ENCODE measurements around the gene BCAS3. TPM values are rescaled to one million over a fixed set of nuclear protein-coding genes. Genes with fewer than 3 reads are reported as not detected.
A peak's percentile ranks its signal among the peaks of the same experiment; 100 is the strongest.

BCAS3 gene
- total and polyA plus RNA-seq, 4 experiments from 2014 or later: 27.0 to 45.2 (median 41.2) TPM

GRCh38 chr17:61075988-61076387, 398.3 kb downstream of the BCAS3 start:
- H3K4me3 Mint-ChIP-seq: no peak overlapping the region
- Histone ChIP-seq H3K4me3 (ENCODE audit: low read length in 2 of 2) (no peak overlapping the region), H3K27ac (ENCODE audit: low read depth, low read length) (no peak overlapping the region), H3K9me3 (ENCODE audit: control insufficient read depth in 1 of 2, low read length in 2 of 2) (no peaks in the 10 kb centered on the region), H3K4me1 (ENCODE audit: insufficient read depth, low read length) (no peaks in the 10 kb centered on the region), H3K36me3 (ENCODE audit: insufficient read depth, low read length) (no peaks in the 10 kb centered on the region), H3K27me3 (ENCODE audit: insufficient read depth, low read length) (no peaks in the 10 kb centered on the region)
- peaks cover 12 to 21% of the 10 kb centered on the region in 2 donors for H3K36me3 Mint-ChIP-seq
- H3K9me3 Mint-ChIP-seq: no peaks in the 10 kb centered on the region
- CTCF ChIA-PET (ENCODE audit: partially characterized antibody): no interaction called here
- intact Hi-C loops (cut with micrococcal nuclease): no loop called here
- no peaks in the 10 kb centered on the region for H3K27me3 Mint-ChIP-seq
- DNase-seq: no peak
- no peak overlapping the region for H3K27ac Mint-ChIP-seq
- H3K4me1 Mint-ChIP-seq: no peaks in the 10 kb centered on the region
- POLR2A ChIA-PET (ENCODE audit: partially characterized antibody): no interaction called here

GRCh38 chr17:61076621-61077031, 399.0 kb downstream of the BCAS3 start:
- ChIA-PET POLR2A (ENCODE audit: partially characterized antibody) (no interaction called here), CTCF (ENCODE audit: partially characterized antibody) (no interaction called here)
- no peak for DNase-seq
- Histone ChIP-seq H3K4me1 (ENCODE audit: insufficient read depth, low read length) (no peaks in the 10 kb centered on the region), H3K27ac (ENCODE audit: low read depth, low read length) (no peak overlapping the region), H3K4me3 (ENCODE audit: low read length in 2 of 2) (no peak overlapping the region), H3K27me3 (ENCODE audit: insufficient read depth, low read length) (no peaks in the 10 kb centered on the region), H3K36me3 (ENCODE audit: insufficient read depth, low read length) (no peaks in the 10 kb centered on the region), H3K9me3 (ENCODE audit: control insufficient read depth in 1 of 2, low read length in 2 of 2) (no peaks in the 10 kb centered on the region)
- Mint-ChIP-seq H3K27me3 (no peaks in the 10 kb centered on the region), H3K9me3 (no peaks in the 10 kb centered on the region), H3K27ac (no peak overlapping the region), H3K4me1 (no peaks in the 10 kb centered on the region), H3K4me3 (no peak overlapping the region), H3K36me3 (peaks cover 14 to 21% of the 10 kb centered on the region in 2 donors)
- intact Hi-C loops (cut with micrococcal nuclease): no loop called here

DNA sequence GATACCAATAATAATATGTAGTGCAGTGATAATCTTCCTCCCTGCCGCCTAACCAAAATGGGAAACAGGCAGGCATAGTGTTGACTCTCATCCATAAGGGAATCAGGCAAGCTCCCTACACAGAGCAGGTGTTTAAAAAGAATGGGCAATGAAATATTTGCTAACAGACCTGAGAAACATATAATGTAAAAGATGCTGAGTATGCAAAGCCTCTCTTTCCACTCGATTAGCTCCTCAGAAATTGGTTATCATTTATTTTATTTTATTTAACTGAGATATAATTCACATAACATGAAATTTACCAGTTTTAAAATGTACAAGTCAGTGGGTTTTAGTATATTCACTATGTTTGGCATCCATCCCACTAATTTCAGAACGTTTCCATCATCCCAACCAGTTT, 404.3 kb downstream of the BCAS3 start:
- Mint-ChIP-seq H3K9me3 (no peaks in the 10 kb centered on the region), H3K4me3 (no peak overlapping the region), H3K27ac (no peak overlapping the region), H3K27me3 (no peaks in the 10 kb centered on the region), H3K36me3 (peaks cover 24% of the 10 kb centered on the region in 2 donors), H3K4me1 (no peaks in the 10 kb centered on the region)
- Histone ChIP-seq H3K27me3 (ENCODE audit: insufficient read depth, low read length) (no peaks in the 10 kb centered on the region), H3K4me1 (ENCODE audit: insufficient read depth, low read length) (no peaks in the 10 kb centered on the region), H3K27ac (ENCODE audit: low read depth, low read length) (no peak overlapping the region), H3K36me3 (ENCODE audit: insufficient read depth, low read length) (no peaks in the 10 kb centered on the region), H3K9me3 (ENCODE audit: control insufficient read depth in 1 of 2, low read length in 2 of 2) (no peaks in the 10 kb centered on the region), H3K4me3 (ENCODE audit: low read length in 2 of 2) (no peak overlapping the region)
- intact Hi-C loops (cut with micrococcal nuclease): no loop called here
- no peak for DNase-seq
- ChIA-PET CTCF (ENCODE audit: partially characterized antibody) (no interaction called here), POLR2A (ENCODE audit: partially characterized antibody) (no interaction called here)

DNA sequence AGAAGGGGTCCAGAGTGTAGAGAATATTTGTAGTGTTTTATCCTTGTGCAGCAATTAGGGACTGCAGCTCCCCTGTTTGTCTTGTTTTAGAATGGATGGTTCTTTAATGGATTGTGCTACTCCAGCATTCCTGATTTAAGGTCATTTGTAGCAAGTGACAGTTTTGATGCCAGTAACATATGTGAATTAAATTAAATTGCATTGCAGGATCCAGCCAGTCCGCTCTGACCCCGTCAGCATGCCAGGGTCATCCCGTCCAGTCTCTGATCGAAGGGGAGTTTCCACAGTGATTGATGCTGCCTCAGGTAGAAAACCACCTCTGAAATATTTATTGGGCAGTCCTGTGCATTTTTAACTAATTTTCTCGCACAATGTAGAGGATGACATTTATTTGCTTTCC, 406.6 kb downstream of the BCAS3 start:
- no peak for DNase-seq
- ChIA-PET CTCF (ENCODE audit: partially characterized antibody) (interaction anchor here (1.9 kb wide), 1 partner anchor 11 kb away, joined by 7 read pairs; no protein-coding TSS in a partner anchor), POLR2A (ENCODE audit: partially characterized antibody) (no interaction called here)
- intact Hi-C loops (cut with micrococcal nuclease): no loop called here
- no peak overlapping the region for H3K27ac Mint-ChIP-seq
- H3K9me3 Mint-ChIP-seq: peaks cover 0 to 2% (median 0%) of the 10 kb centered on the region in 8 donors
- Histone ChIP-seq H3K4me3 (ENCODE audit: low read length in 2 of 2) (no peak overlapping the region), H3K9me3 (ENCODE audit: control insufficient read depth in 1 of 2, low read length in 2 of 2) (no peaks in the 10 kb centered on the region), H3K36me3 (ENCODE audit: insufficient read depth, low read length) (no peaks in the 10 kb centered on the region), H3K4me1 (ENCODE audit: insufficient read depth, low read length) (no peaks in the 10 kb centered on the region), H3K27ac (ENCODE audit: low read depth, low read length) (no peak overlapping the region), H3K27me3 (ENCODE audit: insufficient read depth, low read length) (no peaks in the 10 kb centered on the region)
- H3K27me3 Mint-ChIP-seq: no peaks in the 10 kb centered on the region
- no peaks in the 10 kb centered on the region for H3K4me1 Mint-ChIP-seq
- peaks cover 17 to 29% of the 10 kb centered on the region in 2 donors for H3K36me3 Mint-ChIP-seq
- H3K4me3 Mint-ChIP-seq: no peak overlapping the region

- H3K4me1 Mint-ChIP-seq: no peaks in the 10 kb centered on the region
- peaks cover 26 to 42% of the 10 kb centered on the region in 2 donors for H3K36me3 Mint-ChIP-seq
- intact Hi-C loops (cut with micrococcal nuclease): no loop called here
- ChIA-PET CTCF (ENCODE audit: partially characterized antibody) (no interaction called here), POLR2A (ENCODE audit: partially characterized antibody) (no interaction called here)
- no peaks in the 10 kb centered on the region for H3K9me3 ChIP-seq (ENCODE audit: control insufficient read depth in 1 of 2, low read length in 2 of 2)
- no peaks in the 10 kb centered on the region for H3K36me3 ChIP-seq (ENCODE audit: insufficient read depth, low read length)
- no peak overlapping the region for H3K4me3 ChIP-seq (ENCODE audit: low read length in 2 of 2)
- no peak overlapping the region for H3K4me3 Mint-ChIP-seq
- no peak for DNase-seq
- H3K4me1 ChIP-seq (ENCODE audit: insufficient read depth, low read length): no peaks in the 10 kb centered on the region
- H3K27ac ChIP-seq (ENCODE audit: low read depth, low read length): no peak overlapping the region
- no peak overlapping the region for H3K27ac Mint-ChIP-seq
- no peaks in the 10 kb centered on the region for H3K27me3 ChIP-seq (ENCODE audit: insufficient read depth, low read length)
- no peaks in the 10 kb centered on the region for H3K27me3 Mint-ChIP-seq
- peaks cover 0 to 18% (median 11%) of the 10 kb centered on the region in 8 donors for H3K9me3 Mint-ChIP-seq
Observed at GRCh38 chr17:61087024-61087423, 409.4 kb downstream of the BCAS3 start.

DNA sequence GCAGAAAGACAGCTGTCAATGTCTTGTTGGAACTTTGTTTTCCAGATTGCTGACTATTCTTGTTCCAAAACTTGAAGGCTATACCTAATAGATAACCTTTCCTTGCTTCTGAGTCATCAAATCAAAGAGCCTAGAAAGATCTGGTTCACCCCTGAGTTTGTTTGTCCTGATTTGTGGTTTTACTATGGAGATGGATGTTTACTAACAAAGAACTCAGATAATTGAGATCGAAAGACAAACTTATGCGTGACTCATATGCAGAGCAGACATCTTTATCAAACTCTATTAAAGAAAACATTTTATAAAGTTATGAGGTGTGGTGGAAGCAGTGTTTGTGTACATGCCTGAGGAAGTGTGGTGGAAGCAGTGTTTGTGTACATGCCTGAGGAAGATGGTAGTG, 410.9 kb downstream of the BCAS3 start:
- intact Hi-C loops (cut with micrococcal nuclease): no loop called here
- H3K9me3 ChIP-seq (ENCODE audit: control insufficient read depth in 1 of 2, low read length in 2 of 2): no peaks in the 10 kb centered on the region
- H3K4me1 Mint-ChIP-seq: no peaks in the 10 kb centered on the region
- peaks cover 26 to 48% of the 10 kb centered on the region in 2 donors for H3K36me3 Mint-ChIP-seq
- H3K4me3 ChIP-seq (ENCODE audit: low read length in 2 of 2): no peak overlapping the region
- peak overlapping the region in 1 of 7 donors; percentile 11 for H3K27ac Mint-ChIP-seq
- H3K27ac ChIP-seq (ENCODE audit: low read depth, low read length): no peak overlapping the region
- POLR2A ChIA-PET (ENCODE audit: partially characterized antibody): no interaction called here
- no peaks in the 10 kb centered on the region for H3K4me1 ChIP-seq (ENCODE audit: insufficient read depth, low read length)
- H3K9me3 Mint-ChIP-seq: peaks cover 0 to 28% (median 13%) of the 10 kb centered on the region in 8 donors
- CTCF ChIA-PET (ENCODE audit: partially characterized antibody): no interaction called here
- H3K36me3 ChIP-seq (ENCODE audit: insufficient read depth, low read length): no peaks in the 10 kb centered on the region
- no peaks in the 10 kb centered on the region for H3K27me3 Mint-ChIP-seq
- H3K4me3 Mint-ChIP-seq: no peak overlapping the region
- H3K27me3 ChIP-seq (ENCODE audit: insufficient read depth, low read length): no peaks in the 10 kb centered on the region
- no peak for DNase-seq

DNA sequence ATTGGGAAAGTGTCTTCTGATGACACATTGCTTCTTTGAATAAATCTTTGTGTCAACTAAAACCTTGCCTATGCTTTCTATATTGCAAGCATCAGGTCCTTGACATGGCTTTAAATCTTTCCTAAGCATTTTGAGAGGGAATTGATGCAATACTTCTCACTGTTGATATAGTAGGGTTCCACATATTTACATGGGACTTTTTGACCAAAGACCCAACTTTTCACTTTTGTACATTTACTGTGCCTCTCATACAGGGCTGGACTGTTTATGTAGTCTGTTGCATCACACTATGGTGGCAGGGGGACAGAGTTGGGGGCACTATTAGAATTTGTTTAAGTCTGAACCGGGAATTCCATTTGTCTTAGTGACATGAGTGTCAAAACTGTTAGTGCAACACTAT, 413.4 kb downstream of the BCAS3 start:
- CTCF ChIA-PET (ENCODE audit: partially characterized antibody): no interaction called here

GRCh38 chr17:61097781-61098180, 420.1 kb downstream of the BCAS3 start:
- Mint-ChIP-seq H3K4me3 (no peak overlapping the region), H3K4me1 (no peaks in the 10 kb centered on the region), H3K27me3 (no peaks in the 10 kb centered on the region), H3K27ac (no peak overlapping the region), H3K36me3 (peaks cover 2 to 14% of the 10 kb centered on the region in 2 donors), H3K9me3 (peaks cover 0 to 6% (median 1%) of the 10 kb centered on the region in 8 donors)
- H3K9me3 ChIP-seq (ENCODE audit: control insufficient read depth in 1 of 2, low read length in 2 of 2): no peaks in the 10 kb centered on the region
- no peak overlapping the region for H3K27ac ChIP-seq (ENCODE audit: low read depth, low read length)
- POLR2A ChIA-PET (ENCODE audit: partially characterized antibody): no interaction called here
- intact Hi-C loops (cut with micrococcal nuclease): no loop called here
- no peaks in the 10 kb centered on the region for H3K4me1 ChIP-seq (ENCODE audit: insufficient read depth, low read length)
- H3K36me3 ChIP-seq (ENCODE audit: insufficient read depth, low read length): no peaks in the 10 kb centered on the region
- H3K27me3 ChIP-seq (ENCODE audit: insufficient read depth, low read length): no peaks in the 10 kb centered on the region
- no peak overlapping the region for H3K4me3 ChIP-seq (ENCODE audit: low read length in 2 of 2)
- CTCF ChIA-PET (ENCODE audit: partially characterized antibody): interaction anchor here (1.4 kb wide), 1 partner anchor 11 kb away, joined by 3 read pairs; no protein-coding TSS in a partner anchor
- no peak for DNase-seq

More for the DNA sequence above, 413.4 kb downstream of the BCAS3 start:
- no peak overlapping the region for H3K27ac ChIP-seq (ENCODE audit: low read depth, low read length)
- H3K9me3 Mint-ChIP-seq: peaks cover 0 to 30% (median 13%) of the 10 kb centered on the region in 8 donors
- H3K27me3 ChIP-seq (ENCODE audit: insufficient read depth, low read length): no peaks in the 10 kb centered on the region
- no peaks in the 10 kb centered on the region for H3K27me3 Mint-ChIP-seq
- no peak overlapping the region for H3K27ac Mint-ChIP-seq
- DNase-seq: no peak
- no peaks in the 10 kb centered on the region for H3K36me3 ChIP-seq (ENCODE audit: insufficient read depth, low read length)
- no peaks in the 10 kb centered on the region for H3K4me1 Mint-ChIP-seq
- no peaks in the 10 kb centered on the region for H3K9me3 ChIP-seq (ENCODE audit: control insufficient read depth in 1 of 2, low read length in 2 of 2)
- peaks cover 18 to 38% of the 10 kb centered on the region in 2 donors for H3K36me3 Mint-ChIP-seq
- no peak overlapping the region for H3K4me3 ChIP-seq (ENCODE audit: low read length in 2 of 2)
- intact Hi-C loops (cut with micrococcal nuclease): no loop called here
- no peaks in the 10 kb centered on the region for H3K4me1 ChIP-seq (ENCODE audit: insufficient read depth, low read length)
- H3K4me3 Mint-ChIP-seq: no peak overlapping the region
- POLR2A ChIA-PET (ENCODE audit: partially characterized antibody): no interaction called here
